HG03457 (cell line): ENCODE results near the gene PCDH12.

ENCODE experiments used
- ATAC-seq: cut with Tn5 transposase; IDR thresholded peaks from one replicate; pipeline ENCODE4 v1.9.1; 2021; ENCODE audit warnings: moderate number of reproducible peaks; ENCODE audit not compliant: unreplicated experiment

The PCDH12 gene

GRCh38 chr5:141958113-141958512 is at the start of gene PCDH12:
Gene PCDH12, minus strand, starts transcription at chr5:141958202. Its CDS starts 351 bp downstream, at chr5:141957851.
- ATAC-seq: no peak

GRCh38 chr5:142007237-142007544 is 49.2 kb upstream of the PCDH12 start:
- no peak for ATAC-seq

GRCh38 chr5:142006363-142007236 is 48.6 kb upstream of the PCDH12 start:
- ATAC-seq: no peak

- no peak for ATAC-seq
These were observed 45.3 kb upstream of the PCDH12 start for GRCh38 chr5:142003266-142003800.

- ATAC-seq: no peak
These were observed 42.9 kb upstream of the PCDH12 start for GRCh38 chr5:142000704-142001484.

- no peak for ATAC-seq
These were observed 42.2 kb upstream of the PCDH12 start for GRCh38 chr5:142000173-142000572.

- no peak for ATAC-seq
These were observed 39.5 kb upstream of the PCDH12 start for GRCh38 chr5:141997358-141997960.

GRCh38 chr5:141995656-141996055 is 37.7 kb upstream of the PCDH12 start:
- no peak for ATAC-seq

GRCh38 chr5:141994511-141995136 is 36.6 kb upstream of the PCDH12 start:
- ATAC-seq: no peak

GRCh38 chr5:141992349-141992963 is 34.5 kb upstream of the PCDH12 start:
- no peak for ATAC-seq

- ATAC-seq: no peak
These were observed 31.7 kb upstream of the PCDH12 start for GRCh38 chr5:141989720-141990119.

GRCh38 chr5:141986072-141986471 is 28.1 kb upstream of the PCDH12 start:
- ATAC-seq: no peak

GRCh38 chr5:141982626-141983025 is 24.6 kb upstream of the PCDH12 start:
- no peak for ATAC-seq

GRCh38 chr5:141978389-141978788 is 20.4 kb upstream of the PCDH12 start:
- no peak for ATAC-seq

- ATAC-seq: no peak
These were observed 18.2 kb upstream of the PCDH12 start for GRCh38 chr5:141976176-141976575.

GRCh38 chr5:141973871-141974595 is 16.0 kb upstream of the PCDH12 start:
- ATAC-seq: no peak

GRCh38 chr5:141969783-141970771 is 12.1 kb upstream of the PCDH12 start:
- peak; percentile 45 for ATAC-seq

GRCh38 chr5:141968914-141969608 is 11.1 kb upstream of the PCDH12 start, which contains the start of gene RNF14:
Gene RNF14, plus strand, starts transcription at chr5:141969105. Its CDS starts 4,484 bp downstream, at chr5:141973589.
- ATAC-seq: peak; percentile 86
